Upper lobe of right lung (tissue), 1 donor: Measurements from ENCODE around the gene SMR3A. TPM values are rescaled to one million over a fixed set of nuclear protein-coding genes. Genes with fewer than 3 reads are reported as not detected.

Experiments
- ATAC-seq: fragments of 200-7000 bp; cut with Tn5 transposase; one replicate; pipeline ENCODE4 v1.9.1; 2020; ENCODE audit warnings: mild to moderate bottlenecking, moderate library complexity
- DNase-seq: peaks from one replicate; pipeline ENCODE4 v3.0.0-alpha.2; 2020
- H3K27ac ChIP-seq: fragments of 200-600 bp; one replicate; pipeline ENCODE4 v1.8.0; 2022
- H3K27me3 ChIP-seq: fragments of 200-600 bp; one replicate; pipeline ENCODE4 v1.8.0; 2022; ENCODE audit warnings: mild to moderate bottlenecking
- H3K36me3 ChIP-seq: fragments of 200-600 bp; one replicate; pipeline ENCODE4 v1.8.0; 2022
- H3K4me1 ChIP-seq: fragments of 200-600 bp; one replicate; pipeline ENCODE4 v1.8.0; 2022
- H3K4me3 ChIP-seq: fragments of 200-600 bp; one replicate; pipeline ENCODE4 v1.8.0; 2022; ENCODE audit warnings: mild to moderate bottlenecking
- H3K9me3 ChIP-seq: fragments of 200-600 bp; one replicate; pipeline ENCODE4 v1.8.0; 2022
- CTCF ChIP-seq: fragments of 200-600 bp; IDR thresholded peaks from one replicate; pipeline ENCODE4 v1.8.0; 2022; ENCODE audit warnings: antibody characterized with exemption
- intact Hi-C: fragments of 100-400 bp; cut with DNase I; formaldehyde crosslinking; loops from one replicate; pipeline ENCODE4 v1.11.0; 2022
- total RNA-seq: library from RNA; stranded (reverse); fragmentation: NEBNext Ultra II Directional; extraction: Animal tissue kit (Norgen Biotek cat#: 25700); gene quantifications from one replicate; pipeline ENCODE4 v1.2.1, GENCODE V29; 2021
- donor health status: DM: no; HTN: yes; CAD: no; lungs with severe emphysema.

The SMR3A gene
- total RNA-seq, 1 donor from 2014 or later: not detected

- H3K27me3 ChIP-seq: no peaks in the 10 kb centered on the region
- DNase-seq: no peak
- H3K27ac ChIP-seq: no peak overlapping the region
- H3K4me1 ChIP-seq: no peaks in the 10 kb centered on the region
- H3K36me3 ChIP-seq: no peaks in the 10 kb centered on the region
- no peak for TF ChIP-seq CTCF
- H3K9me3 ChIP-seq: no peaks in the 10 kb centered on the region
- intact Hi-C loops: no loop called here
- no peak overlapping the region for H3K4me3 ChIP-seq
- no peak for ATAC-seq
Measured at GRCh38 chr4:70371987-70372386, 11.4 kb downstream of the SMR3A start.

DNA sequence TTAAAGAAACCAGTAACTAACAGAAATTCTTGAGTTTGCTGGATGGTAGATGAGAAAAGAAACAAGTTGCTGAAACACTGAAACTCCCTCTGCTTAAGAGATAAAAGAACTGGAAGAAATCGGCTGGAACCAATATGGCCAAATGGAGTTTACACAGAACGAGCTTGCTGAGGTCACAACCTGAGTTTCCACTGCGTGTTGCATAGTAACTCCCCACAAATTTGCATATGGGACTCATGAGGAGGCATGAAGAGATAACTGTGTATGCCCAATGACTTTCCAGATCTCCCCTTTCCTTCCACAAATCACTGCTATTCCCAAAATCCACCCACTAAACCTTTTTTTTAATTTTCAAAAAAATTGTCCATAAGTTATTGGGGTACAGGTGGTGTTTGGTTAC lies 12.2 kb downstream of the SMR3A start:
- intact Hi-C loops: no loop called here
- Histone ChIP-seq H3K36me3 (no peaks in the 10 kb centered on the region), H3K27ac (no peak overlapping the region), H3K27me3 (no peaks in the 10 kb centered on the region), H3K9me3 (no peaks in the 10 kb centered on the region), H3K4me3 (no peak overlapping the region), H3K4me1 (no peaks in the 10 kb centered on the region)
- ATAC-seq (no peak), DNase-seq (no peak)
- TF ChIP-seq CTCF: no peak

DNA sequence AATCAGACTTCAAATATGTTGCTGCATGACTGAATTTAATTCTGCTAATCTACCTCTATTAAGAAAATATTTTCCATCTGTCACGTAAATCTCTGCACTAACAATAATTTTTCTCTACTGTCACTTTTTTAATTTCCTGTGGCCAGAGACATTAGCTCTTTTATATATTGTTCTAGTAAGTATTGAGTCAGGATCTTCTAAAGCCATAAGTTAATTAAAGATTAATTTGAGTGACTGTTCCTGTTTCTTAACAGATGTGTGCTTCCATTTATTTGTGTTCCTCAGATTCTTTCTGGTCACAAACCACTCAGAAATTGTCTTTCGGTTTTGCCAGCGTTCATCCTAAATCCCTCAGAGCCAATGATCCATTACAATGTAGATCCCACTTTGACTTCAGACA lies 20.0 kb downstream of the SMR3A start:
- no peak for ATAC-seq
- DNase-seq: no peak
- no peak overlapping the region for H3K4me3 ChIP-seq
- intact Hi-C loops: no loop called here
- no peak for TF ChIP-seq CTCF
- H3K4me1 ChIP-seq: no peaks in the 10 kb centered on the region
- no peaks in the 10 kb centered on the region for H3K9me3 ChIP-seq
- H3K27ac ChIP-seq: no peak overlapping the region
- no peaks in the 10 kb centered on the region for H3K36me3 ChIP-seq
- no peaks in the 10 kb centered on the region for H3K27me3 ChIP-seq

GRCh38 chr4:70382691-70383181 lies 22.2 kb downstream of the SMR3A start, which contains the start of gene SMR3B:
Gene SMR3B, plus strand, starts transcription at chr4:70383131. Its CDS starts 1,380 bp downstream, at chr4:70384511.
- Histone ChIP-seq H3K4me3 (no peak within 1 kb of the TSS), H3K4me1 (no peaks in the 10 kb centered on the region), H3K27ac (no peak within 1 kb of the TSS), H3K9me3 (no peaks in the 10 kb centered on the region), H3K36me3 (no peaks in the 10 kb centered on the region), H3K27me3 (no peaks in the 10 kb centered on the region)
- ATAC-seq (no peak), DNase-seq (no peak)
- TF ChIP-seq CTCF: no peak
- intact Hi-C loops: no loop called here

GRCh38 chr4:70392057-70392776 lies 31.7 kb downstream of the SMR3A start:
- intact Hi-C loops: no loop called here
- TF ChIP-seq CTCF: no peak
- H3K27me3 ChIP-seq: no peaks in the 10 kb centered on the region
- no peaks in the 10 kb centered on the region for H3K36me3 ChIP-seq
- DNase-seq: no peak
- no peak for ATAC-seq
- no peak overlapping the region for H3K27ac ChIP-seq
- H3K9me3 ChIP-seq: no peaks in the 10 kb centered on the region
- H3K4me3 ChIP-seq: no peak overlapping the region
- no peaks in the 10 kb centered on the region for H3K4me1 ChIP-seq
